Sigmoid colon (tissue), 4 donors: Measurements from ENCODE around the gene STARD13.

Experiments
- CTCF ChIP-seq, 4 experiments: fragments of 450-650 bp in 3 of 4; fragments of 200-600 bp in 1 of 4; IDR thresholded peaks; one replicate each; pipeline ENCODE4 v1.5.1; 2016 to 2019; ENCODE audit warnings: antibody characterized with exemption in 4 of 4, mild to moderate bottlenecking in 3 of 4, moderate library complexity in 2 of 4
- POLR2A ChIP-seq, 2 donors: fragments of 450-650 bp; IDR thresholded peaks; one replicate each; pipeline ENCODE4 v1.6.1; 2016; ENCODE audit warnings: antibody characterized with exemption in 2 of 2, mild to moderate bottlenecking in 2 of 2, moderate library complexity in 2 of 2
- POLR2AphosphoS5 ChIP-seq, 4 donors: sonication (generic); formaldehyde crosslinking; IDR thresholded peaks; one replicate each; pipeline ENCODE4 v1.6.1; 2017; ENCODE audit warnings: antibody characterized with exemption in 4 of 4

DNA sequence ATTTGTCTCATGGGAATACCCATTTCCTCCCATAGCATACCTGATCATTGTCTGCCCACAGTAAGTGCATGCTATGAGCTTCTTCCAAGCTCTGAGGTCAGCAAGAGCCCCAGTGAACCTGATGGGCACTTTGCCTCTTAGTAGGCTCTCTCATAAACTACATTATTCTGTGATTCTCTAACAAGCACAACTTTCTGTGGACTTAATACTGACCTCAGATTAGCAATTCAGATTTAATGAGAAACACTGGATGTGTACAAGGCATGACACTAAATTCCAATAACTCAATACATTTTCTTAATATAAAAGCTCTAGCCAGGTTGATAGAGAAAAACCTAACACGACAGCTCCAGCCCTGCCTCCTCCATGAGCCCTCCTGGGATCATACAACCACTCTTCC, 23.3 kb upstream of the STARD13 start:
- TF ChIP-seq CTCF (IDR thresholded peaks at IDR 0.05) (no peak), POLR2AphosphoS5 (IDR thresholded peaks at IDR 0.05) (no peak), POLR2A (IDR thresholded peaks at IDR 0.05) (no peak)
